ENCODE results near the gene EPHB1.

The EPHB1 gene

DNA sequence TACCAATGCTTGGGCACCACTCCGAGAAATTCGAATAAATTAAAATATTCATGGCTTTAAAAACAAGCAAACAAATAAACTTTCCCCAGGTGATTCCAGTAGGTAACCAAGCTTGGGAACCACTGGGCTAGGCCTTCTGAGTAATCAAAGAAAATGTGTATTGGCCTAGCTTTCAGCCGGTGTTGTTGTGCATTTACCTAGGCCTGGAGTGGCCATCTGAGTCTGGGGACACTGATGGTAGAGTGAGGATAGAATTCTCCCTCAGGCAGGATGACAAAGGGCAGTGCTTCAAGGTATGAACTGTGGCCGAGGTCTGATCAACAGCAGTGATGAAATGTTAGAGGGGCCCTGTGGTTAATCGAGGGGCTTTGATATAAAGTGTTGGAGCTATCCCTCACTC lies 440.5 kb downstream of the EPHB1 start:
- DNase-seq = no peak

DNA sequence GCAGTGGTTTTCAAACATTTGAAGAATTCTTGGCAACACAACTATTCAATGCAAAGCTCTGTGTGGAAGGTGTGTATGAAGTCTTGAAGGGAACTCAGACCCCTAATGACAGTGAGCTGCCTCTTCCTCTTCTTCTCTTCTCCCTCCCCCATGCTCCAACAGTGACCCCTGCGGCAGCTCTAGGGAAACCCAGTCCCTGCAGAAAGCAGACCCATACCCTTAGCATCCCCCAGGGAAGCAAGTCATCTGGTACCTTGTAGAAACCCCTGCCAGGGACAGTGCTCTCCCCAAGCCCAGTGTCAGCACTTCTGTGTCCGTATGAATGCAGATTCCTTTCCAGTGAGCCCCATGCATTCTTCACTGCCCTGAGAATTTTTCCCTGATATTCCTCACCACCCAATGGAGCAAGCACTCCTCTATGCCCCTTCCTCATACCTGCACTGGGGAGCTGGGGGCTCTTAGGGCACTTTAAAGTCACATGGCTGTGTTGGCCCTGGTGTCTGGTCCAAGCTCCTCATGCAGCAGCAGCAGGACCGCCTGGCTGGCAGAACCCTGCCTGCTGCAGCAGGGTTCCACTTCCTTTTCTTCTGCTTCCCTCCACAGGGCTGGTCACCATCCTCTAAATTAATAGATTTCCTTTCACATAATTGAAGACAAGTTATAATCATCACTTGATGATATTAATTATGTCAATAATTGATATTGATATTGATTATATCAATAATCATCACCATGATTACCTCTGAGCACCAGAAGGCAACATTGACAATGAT lies 442.5 kb downstream of the EPHB1 start:
- no peak for DNase-seq

DNA sequence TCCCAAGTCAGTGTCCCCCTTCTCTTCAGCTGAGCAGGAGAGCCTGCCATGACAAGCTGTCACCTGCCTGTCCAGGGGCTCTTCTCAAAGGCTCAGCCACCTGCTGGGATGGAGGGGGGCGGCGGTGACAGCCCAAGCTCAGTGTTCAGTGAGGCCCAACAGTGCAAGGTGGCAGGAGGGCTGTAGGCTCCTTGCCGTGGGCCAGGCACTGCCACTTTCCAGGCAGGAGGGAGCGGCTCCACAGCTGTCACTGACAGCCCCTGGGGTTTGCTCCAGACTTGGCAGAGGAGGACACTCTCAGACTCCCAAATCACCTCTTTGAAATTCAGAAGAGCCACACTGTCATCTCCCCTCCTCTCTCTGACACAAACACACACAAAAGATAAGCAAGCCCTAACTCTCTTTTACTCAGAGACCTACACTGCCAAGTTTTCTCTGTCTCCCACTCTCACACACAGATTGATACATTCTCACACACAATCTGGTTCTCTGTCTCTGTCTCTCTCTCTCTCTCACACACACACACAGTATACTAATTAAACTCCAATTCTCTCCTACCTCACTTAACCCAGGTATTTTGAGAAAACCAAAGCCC lies 443.3 kb downstream of the EPHB1 start:
- DNase-seq = no peak

DNA sequence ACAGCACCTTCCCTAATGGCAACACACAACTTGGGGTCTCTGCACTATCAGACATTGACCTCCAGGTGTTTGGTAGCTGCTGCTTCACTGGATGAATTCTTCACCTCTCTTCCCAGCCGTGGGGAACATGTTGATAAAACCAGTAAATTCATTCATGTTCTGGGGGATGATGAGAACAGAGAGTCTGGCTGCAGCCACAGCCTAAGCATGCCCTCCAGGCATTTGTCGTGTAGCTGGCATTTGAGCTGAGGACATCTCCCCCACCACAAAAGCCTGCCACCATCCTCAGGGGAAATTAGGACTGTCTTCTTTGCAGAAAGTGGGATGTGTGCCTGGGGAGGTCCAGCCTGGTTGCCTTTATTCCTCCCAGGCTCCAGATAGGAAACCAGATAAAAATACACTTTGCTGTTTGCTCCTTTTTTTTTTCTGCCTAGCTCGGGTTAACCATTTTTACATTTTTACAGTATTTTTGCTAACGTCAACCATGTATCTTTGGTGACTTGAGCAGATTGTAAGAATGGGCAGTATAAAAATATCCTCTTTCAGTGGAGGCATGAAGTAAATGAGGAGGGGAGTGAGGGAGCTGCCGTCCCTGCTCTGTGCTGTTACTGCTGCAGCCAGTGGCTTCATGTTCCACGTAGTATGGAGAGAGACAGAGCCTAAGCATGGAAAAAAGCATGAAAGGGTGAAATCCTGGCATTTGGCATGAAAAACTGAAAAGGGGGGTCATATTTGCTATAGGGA lies 444.0 kb downstream of the EPHB1 start:
- DNase-seq = no peak

DNA sequence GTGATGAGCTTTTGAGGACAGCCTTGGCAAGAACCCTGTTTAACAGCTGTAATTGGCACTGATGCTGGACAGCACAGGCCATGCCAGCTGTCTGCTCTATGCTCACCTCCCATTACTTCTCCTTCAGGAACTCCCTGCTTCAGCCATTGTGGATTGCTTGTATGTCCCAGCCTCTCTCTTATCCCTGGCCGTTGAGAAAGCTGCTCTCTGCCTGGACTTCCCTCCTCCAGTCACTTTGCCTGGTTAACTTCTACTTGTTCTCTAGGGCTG lies 444.5 kb downstream of the EPHB1 start:
- DNase-seq = no peak

DNA sequence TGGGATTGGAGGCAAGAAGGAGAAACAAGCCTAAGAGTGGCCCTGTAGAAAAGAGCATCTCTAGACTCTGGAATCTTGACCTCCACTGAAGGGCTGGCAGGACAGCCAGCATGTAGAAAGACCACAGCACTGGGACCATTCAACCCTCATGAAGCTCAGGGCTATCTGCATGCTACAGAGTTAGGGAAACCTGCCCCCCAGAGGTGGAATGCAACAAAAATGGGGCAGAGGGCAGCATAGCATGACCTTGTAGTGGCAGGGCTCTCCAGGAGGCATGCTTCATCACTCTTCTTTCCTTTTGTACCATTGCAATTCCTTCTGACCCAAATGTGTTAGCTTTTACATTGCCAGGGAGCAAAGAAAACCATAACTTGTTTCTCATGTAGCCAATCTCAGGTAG lies 445.4 kb downstream of the EPHB1 start:
- no peak for DNase-seq

DNA sequence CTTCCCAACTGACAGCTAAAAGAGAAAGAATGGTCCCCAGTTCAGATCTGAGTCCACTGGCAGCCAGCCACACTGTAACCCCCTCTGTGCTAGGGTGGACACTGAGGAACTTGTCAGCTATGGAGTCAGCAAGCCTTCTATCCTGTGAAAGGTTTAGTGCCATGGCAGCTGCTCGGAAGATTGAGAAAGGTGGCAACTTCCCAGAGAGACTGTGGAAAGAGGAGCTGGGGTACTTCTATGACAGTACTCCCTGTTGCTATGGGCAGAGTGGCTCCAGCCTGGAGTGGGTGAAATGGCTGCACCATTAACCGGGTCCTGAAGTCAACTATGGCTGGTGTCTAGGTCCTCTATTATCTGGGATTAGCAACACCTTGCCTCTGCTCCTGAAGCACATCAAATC lies 447.2 kb downstream of the EPHB1 start:
- no peak for DNase-seq

DNA sequence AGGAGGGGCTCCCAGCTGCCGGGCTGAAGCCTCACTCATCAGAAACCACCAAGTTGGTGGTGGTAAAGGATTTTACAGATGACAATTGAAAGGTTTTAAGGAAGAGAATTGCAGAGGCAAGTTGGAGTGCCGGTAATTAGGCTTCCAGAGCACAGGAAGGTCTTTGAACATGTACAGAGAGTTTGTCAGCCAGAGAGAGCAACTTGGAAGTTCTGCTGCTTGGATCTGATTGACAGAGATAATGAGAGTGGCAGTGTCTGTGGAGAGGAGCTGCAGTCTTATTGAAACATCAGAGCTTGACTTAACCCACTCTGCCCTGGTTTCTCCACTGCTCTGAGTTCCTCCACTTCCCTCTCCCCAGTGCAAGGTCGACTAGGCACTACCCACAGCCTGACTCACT lies 448.6 kb downstream of the EPHB1 start:
- DNase-seq = no peak

DNA sequence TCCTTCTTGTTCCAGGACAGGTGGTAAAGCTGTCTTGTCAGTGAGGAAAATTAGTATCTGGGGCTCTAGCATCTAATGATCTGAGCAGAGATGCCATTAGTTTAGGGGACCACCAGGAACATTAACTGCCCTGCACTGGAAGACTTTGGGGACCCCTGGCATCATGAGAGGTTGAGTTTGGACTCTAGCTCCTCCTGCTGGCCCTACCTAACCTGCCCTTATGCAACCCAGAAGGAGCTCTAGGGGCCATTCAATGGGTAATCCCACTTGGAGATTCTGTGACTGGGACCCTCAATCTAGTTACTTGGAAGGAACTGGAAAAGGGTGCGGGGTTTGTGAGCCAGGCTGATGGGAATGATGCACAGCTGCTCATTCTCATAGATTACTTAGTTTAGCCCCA lies 451.0 kb downstream of the EPHB1 start:
- DNase-seq = no peak

DNA sequence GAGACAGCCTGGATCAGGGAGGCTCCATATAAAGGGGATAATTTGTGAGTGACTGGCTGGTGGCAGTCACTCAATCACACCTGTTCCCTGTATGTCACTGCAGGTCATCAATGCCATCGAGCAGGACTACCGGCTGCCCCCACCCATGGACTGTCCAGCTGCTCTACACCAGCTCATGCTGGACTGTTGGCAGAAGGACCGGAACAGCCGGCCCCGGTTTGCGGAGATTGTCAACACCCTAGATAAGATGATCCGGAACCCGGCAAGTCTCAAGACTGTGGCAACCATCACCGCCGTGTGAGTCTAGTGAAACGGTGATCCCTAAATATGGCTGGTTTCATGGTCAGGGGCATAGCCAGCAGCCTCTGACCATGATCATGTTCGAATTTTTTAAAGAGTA lies 453.2 kb downstream of the EPHB1 start:
- DNase-seq = no peak

DNA sequence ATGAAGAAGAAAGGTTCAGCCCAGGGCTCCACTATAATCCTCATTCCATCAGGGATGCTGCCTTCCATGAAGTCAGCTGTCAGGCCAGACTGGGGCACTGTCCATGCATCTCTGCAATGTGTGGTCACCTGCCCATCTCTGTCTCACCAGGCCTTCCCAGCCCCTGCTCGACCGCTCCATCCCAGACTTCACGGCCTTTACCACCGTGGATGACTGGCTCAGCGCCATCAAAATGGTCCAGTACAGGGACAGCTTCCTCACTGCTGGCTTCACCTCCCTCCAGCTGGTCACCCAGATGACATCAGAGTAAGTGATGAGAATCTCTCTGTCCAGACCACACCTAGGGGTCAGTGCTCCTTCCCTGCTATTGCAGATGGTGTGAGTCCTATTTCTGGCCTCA lies 454.1 kb downstream of the EPHB1 start:
- no peak for DNase-seq

DNA sequence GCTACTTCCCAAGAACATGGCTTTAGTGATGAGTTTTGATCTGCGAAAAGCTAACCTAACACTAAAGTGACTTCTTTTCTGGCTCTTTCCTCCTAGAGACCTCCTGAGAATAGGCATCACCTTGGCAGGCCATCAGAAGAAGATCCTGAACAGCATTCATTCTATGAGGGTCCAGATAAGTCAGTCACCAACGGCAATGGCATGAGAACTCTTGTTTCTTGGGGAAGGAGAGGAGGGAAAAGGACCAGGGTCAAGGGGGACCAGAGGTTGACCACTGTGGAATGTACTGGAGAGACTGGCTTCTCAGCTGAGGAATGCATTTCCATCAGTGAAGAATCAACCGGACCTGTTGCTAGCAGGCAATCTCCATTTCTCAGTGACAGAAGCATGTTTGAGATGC lies 463.9 kb downstream of the EPHB1 start:
- no peak for DNase-seq

DNA sequence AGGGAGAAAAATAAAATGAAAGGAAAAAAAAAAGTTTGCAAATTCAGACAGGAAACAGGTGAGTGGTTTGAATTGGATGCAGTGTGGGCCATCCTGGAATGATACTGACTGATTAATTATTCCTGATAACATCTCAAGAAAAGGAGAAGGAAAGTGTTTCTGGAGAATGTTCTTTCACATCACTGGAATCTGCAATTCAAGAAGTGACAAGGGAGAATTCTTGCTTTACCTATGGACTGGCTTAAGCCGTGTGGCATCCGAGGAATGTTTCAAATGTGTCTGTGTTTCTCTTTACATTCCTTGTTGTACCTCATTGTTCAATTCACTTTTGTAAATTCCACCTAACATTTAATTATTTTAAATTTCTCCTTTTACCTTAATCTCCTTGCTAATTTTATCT lies 465.0 kb downstream of the EPHB1 start:
- no peak for DNase-seq

DNA sequence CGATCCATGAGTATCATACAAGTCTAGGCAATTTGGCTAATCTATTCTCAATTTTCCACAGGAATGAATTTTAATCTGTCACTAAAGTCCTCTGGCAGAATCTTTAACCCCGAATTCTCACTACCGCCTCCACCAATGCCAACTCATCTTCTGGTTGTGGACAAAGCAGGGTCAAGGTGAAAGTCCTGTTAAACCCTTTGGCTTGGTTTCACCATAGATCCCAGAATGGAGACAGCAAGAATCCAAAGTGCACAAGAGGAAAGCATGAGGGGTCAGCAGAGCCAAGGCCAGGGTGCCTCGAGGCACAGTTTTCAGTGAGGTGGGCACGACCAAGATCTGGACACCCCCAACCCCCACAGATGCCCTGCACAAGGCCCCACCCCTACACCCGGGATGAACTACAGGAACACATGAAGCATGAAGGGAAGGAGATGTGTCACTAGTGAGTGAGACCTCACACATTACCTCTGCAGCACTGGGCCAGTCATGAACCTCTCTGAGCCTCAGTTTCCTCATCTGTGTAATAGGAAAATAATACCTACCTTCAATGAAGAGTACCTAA lies 466.2 kb downstream of the EPHB1 start:
- no peak for DNase-seq

DNA sequence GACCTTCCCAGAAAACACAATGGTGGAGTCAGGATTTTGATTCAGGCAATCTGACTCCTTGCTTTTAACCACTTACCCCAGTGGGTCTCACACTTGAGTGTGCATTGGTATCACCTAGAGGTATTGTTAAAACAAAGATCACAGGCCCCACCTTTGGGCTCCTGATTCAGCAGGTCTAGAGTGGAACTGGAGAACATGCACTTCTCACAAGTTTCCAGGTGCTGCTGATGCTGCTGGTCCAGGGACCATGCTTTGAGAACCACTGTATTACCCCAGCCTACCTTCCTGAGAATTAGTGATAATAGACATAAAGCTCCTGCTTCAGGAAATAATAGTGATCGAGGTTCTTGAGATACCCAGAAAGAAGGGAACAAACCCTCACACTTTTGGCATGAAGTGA lies 466.9 kb downstream of the EPHB1 start:
- no peak for DNase-seq

DNA sequence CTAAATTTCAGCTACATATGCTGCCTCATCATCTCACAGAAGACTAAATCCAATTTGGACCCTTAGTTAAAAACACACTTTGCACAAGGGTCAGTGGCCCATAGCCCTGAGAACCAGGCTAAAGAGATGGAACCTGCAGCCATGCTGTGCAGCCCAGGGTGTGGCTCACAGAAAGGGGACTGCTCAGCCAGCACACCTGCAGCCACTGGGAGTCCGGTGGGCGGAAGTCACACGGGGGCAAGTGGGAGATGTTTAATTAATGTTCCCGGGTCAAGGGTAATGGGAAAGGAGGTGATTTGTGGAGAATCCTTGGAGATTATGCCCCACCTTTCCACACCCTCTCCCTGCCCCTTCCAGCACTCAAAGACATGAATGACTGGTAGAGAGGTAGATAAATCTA lies 467.4 kb downstream of the EPHB1 start:
- no peak for DNase-seq

DNA sequence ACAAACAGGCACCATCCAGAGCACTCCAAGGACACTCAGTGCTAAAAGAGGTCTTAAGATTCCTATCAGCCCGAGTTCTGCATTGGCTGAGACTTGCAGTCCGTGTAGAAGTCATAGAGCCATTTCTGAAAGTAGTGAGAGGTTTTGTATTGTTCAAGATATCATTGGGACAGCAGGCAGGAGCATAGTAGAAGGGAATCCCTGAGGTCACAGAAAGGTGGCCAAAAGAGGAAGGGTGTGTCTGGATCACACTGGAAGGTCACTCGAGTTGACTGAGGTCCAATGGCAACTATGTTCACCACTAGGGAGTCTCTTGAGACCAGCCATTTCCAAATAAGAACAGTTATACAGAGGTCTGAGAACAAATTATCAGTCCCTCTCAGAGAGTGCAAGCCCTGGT lies 468.3 kb downstream of the EPHB1 start:
- DNase-seq = no peak

DNA sequence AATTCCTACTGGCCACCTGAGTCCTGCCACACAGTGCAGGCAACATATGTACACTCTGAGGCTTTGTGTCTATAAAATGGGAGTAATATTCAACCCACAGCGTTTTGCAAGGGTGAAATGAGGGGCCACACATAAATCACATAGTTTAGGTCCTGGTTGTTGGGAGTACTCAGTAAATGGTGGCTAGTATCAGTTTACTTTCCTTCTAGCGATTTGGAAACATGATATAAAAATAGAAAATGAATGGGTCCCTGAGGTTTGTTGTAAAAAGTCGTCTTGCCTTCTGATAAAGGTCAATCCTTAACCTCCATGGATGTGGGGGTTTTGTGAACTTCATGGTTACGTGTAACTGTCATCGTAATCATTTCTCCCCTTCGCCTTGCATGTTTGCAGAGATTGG lies 472.4 kb downstream of the EPHB1 start:
- DNase-seq = no peak

DNA sequence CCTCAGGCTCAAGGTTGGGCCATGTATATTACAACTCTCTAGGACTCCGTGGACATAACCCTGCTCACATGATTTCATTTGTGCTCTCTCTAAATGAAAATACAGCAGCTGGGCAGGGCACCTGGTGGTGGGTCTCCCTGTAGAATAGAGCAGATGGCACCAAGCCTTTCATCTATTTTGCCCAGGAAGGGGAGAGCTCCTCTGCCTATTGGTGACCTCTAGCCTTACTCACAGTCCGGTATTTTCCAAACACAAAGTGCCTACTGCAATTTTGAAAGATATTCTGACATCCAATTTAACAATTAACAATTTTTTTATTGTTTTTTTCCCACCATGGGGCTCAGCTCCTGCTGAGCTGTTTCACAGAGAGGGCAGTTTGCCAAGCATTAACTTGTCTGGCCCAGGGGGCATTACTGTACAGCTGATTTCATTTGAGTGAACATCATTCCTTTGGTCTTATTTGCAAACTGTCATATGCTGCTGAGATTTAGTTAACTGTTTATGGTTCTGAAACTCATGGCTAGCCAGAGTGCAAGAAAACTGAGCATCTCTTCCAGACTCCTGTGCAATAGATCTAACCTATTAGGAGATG lies 474.0 kb downstream of the EPHB1 start:
- no peak for DNase-seq

DNA sequence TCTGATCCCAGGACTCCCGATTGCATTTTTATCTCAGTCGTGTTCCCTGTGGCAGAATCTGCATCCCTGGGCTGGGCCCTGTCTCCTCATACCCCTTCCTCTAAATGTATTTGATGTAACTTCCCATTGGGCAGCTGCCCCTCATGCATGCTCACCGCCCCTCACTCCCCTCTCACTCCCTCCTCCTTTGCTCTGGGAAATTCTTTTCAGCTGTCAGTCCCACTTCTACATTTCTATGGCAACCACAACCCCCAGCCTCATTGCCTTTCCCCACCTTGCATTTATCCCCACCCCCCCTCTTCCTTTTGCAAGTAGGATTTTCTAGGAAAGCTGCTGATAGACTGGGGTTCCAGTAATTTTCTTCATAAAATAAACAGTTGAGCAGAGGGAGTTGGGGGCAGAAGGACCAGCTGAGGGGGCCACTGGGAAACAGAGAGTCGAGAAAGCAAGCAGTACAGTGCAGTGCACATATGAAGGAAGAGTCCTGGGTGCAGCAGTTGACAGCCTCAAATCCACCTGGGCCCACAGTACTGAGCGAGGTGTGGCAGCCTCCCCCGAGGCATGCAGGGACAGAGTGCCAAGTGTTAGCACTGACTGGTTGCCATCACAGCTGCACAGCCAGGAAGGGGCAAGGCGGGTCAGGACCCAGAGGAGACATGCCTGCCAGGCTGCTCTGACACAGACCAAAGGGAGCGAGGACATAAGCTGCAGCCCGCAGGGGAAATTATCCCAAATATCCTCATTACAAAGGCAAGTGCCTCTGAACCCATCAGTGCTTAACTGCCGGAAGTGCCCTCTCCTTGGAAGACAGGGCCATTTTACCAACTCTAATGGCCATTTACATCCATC lies 476.3 kb downstream of the EPHB1 start:
- no peak for DNase-seq

DNA sequence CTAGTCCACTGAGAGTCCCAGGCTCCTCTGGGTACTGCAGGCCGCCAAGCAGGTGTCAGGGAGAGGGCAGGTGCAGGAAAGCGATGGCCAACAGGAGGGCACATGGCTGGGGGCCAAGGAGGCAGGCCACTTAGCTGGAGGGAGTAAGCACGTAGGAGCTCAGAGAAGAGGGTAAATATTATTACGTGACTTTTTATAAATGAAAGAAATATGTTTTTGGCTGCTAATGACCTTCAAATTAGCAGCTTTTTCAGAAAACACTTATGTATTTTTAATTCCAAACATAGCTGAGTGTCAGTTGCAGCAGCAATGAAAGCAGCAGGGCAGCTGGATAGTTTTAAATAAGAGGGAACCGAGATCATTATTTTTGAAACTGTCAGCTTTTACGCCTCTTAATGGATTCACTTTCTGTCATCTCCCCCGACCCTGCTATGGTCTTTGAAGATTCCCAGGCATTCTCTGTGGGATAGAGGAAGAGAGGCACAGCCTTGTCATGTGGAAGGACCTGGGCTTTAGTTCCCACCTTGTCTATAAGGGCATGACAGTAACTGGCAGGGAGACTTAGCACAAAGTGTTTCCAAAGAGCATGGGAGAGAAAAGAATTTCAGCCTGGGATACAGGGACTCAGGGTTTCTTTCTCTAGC lies 477.1 kb downstream of the EPHB1 start:
- no peak for DNase-seq

DNA sequence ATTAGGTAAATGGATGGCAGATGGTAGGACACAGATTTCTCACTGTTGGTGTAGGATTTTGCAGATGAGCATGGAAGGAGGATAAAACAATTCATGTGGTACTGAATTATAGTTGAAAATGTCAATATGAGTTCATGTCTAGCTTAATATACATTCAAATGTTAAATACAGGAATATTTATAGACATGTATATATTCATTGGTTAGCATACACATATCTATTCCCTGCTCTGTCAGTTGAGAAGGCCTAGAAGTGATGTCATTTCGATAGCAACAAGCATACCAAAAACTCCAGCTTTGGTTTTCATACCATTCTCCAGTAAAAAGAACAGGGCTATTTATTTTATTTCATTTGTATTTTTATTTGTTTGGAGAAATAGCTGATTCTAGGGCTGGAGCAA lies 497.1 kb downstream of the EPHB1 start:
- DNase-seq = no peak
